K562 (cell line): Measurements from ENCODE around the gene ANKRD44. TPM values are rescaled to one million over a fixed set of nuclear protein-coding genes. Genes with fewer than 3 reads are reported as not detected.

Experiments
- CHD4 ChIP-seq: fragments of 200-600 bp; sonication (generic); IDR thresholded peaks from 3 replicates; pipeline ENCODE4 v1.6.1; 2012; ENCODE audit warnings: low read depth, mild to moderate bottlenecking, mixed read lengths, low read length, inconsistent platforms; ENCODE audit not compliant: insufficient read depth, insufficient replicate concordance, poor library complexity, severe bottlenecking
- MCM2 ChIP-seq: fragments of 450-650 bp; IDR thresholded peaks from 2 replicates; pipeline ENCODE4 v1.6.1; 2017; ENCODE audit warnings: low read depth, mild to moderate bottlenecking
- RAD51 ChIP-seq: fragments of 450-650 bp; IDR thresholded peaks from 2 replicates; pipeline ENCODE4 v1.7.1; 2016; ENCODE audit warnings: low read depth, mild to moderate bottlenecking, borderline replicate concordance
- SIN3B ChIP-seq: fragments of 450-650 bp; IDR thresholded peaks from 2 replicates; pipeline ENCODE4 v1.6.1; 2017; ENCODE audit warnings: low read depth, mild to moderate bottlenecking, moderate library complexity
- TCF3 ChIP-seq: sonication (generic); formaldehyde crosslinking; IDR thresholded peaks from 2 replicates; pipeline ENCODE4 v1.4.0; 2020; ENCODE audit warnings: mild to moderate bottlenecking, missing genetic modification reagents
- ZNF224 ChIP-seq: sonication (generic); formaldehyde crosslinking; IDR thresholded peaks from 2 replicates; pipeline ENCODE4 v1.8.0; 2022; ENCODE audit warnings: mild to moderate bottlenecking, missing genetic modification reagents
- ZNF324 ChIP-seq: fragments of 250-450 bp; sonication (Bioruptor Pico); IDR thresholded peaks from 2 replicates; pipeline ENCODE4 v1.4.0; 2020; ENCODE audit warnings: mild to moderate bottlenecking
- ZNF696 ChIP-seq: fragments of 250-450 bp; sonication (Bioruptor Pico); conservative IDR thresholded peaks from 2 replicates; pipeline ENCODE4 v1.4.0; 2020; ENCODE audit warnings: mild to moderate bottlenecking, moderate library complexity
- polyA plus RNA-seq, 8 experiments: library from polyadenylated mRNA; depleted of rRNA in 4 of 8; stranded (reverse) in 5 of 8; unstranded in 3 of 8; fragments of >200 nt; fragmentation: Nextera tagmentation in 2 of 8; fragmentation: Illumina TruSeq in 1 of 8; extraction: Ambion mirVana in 2 of 8; extraction: Trizol in 1 of 8; gene quantifications; 2 replicates each; pipeline versions ENCODE4 v1.2.1 to v1.2.3, GENCODE V29; 2011 to 2014; ENCODE audit warnings: inconsistent platforms in 1 of 8, missing spikeins in 1 of 8
- total RNA-seq, 7 experiments: library from RNA; depleted of rRNA in 6 of 7; stranded (reverse); fragments of >200 nt in 6 of 7; fragmentation: Illumina TruSeq in 2 of 7; extraction: Trizol in 2 of 7; gene quantifications; 2 replicates each; pipeline versions ENCODE4 v1.2.1 to v1.2.3, GENCODE V29; 2011 to 2021; ENCODE audit warnings: low replicate concordance in 1 of 7
- TF ChIP-seq, protein P1 (sequence below), 2 experiments: fragments of 450-650 bp in 1 of 2; sonication (generic) in 1 of 2; formaldehyde crosslinking in 1 of 2; IDR thresholded peaks; 2 replicates each; pipeline versions ENCODE4 v1.7.1 to v1.9.0; 2016 to 2022; ENCODE audit warnings: inconsistent platforms in 1 of 2, mild to moderate bottlenecking in 1 of 2, missing genetic modification reagents in 1 of 2

ANKRD44 gene
- total and polyA plus RNA-seq, 9 of the 15 experiments (the other 6 are each of a cell fraction or from before 2014, with no cell fraction given): 0.03 to 0.64 (median 0.07) TPM; not detected in 3

DNA sequence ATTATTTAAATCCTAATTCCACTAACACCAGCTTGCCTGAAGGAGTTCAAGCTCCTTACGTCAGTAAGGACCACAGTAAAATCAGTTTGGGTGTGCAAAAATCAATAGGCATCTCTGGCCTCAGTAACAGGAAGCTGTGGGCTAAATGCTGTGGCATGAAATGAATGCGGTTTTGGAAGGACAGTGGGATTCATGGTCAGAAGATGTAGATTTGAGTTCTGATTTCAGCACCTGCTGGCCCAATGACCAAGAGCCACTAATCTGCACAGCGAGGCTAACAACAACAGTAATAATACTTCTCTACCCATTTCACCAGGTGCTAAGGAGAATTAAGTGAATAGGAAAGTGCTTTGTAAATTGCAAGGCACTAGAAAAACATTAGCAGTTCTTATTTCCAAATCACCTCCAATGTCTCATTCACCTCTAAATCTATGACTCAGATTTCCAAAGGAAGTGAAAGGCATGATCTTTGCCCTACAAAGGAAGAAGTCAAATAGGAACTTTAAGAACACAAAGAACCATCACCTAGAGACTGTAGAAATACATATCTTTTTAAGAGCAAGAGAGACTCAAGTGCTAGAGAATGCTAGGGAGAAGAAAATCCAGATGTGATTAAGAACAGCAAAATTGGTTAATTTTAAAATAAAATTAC lies 172.6 kb downstream of the ANKRD44 start (continued):
- TF ChIP-seq, protein P1, sequence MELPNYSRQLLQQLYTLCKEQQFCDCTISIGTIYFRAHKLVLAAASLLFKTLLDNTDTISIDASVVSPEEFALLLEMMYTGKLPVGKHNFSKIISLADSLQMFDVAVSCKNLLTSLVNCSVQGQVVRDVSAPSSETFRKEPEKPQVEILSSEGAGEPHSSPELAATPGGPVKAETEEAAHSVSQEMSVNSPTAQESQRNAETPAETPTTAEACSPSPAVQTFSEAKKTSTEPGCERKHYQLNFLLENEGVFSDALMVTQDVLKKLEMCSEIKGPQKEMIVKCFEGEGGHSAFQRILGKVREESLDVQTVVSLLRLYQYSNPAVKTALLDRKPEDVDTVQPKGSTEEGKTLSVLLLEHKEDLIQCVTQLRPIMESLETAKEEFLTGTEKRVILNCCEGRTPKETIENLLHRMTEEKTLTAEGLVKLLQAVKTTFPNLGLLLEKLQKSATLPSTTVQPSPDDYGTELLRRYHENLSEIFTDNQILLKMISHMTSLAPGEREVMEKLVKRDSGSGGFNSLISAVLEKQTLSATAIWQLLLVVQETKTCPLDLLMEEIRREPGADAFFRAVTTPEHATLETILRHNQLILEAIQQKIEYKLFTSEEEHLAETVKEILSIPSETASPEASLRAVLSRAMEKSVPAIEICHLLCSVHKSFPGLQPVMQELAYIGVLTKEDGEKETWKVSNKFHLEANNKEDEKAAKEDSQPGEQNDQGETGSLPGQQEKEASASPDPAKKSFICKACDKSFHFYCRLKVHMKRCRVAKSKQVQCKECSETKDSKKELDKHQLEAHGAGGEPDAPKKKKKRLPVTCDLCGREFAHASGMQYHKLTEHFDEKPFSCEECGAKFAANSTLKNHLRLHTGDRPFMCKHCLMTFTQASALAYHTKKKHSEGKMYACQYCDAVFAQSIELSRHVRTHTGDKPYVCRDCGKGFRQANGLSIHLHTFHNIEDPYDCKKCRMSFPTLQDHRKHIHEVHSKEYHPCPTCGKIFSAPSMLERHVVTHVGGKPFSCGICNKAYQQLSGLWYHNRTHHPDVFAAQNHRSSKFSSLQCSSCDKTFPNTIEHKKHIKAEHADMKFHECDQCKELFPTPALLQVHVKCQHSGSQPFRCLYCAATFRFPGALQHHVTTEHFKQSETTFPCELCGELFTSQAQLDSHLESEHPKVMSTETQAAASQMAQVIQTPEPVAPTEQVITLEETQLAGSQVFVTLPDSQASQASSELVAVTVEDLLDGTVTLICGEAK (IDR thresholded peaks at IDR 0.05): no peak
- TF ChIP-seq, protein P1 (CRISPR knock-in tag; IDR thresholded peaks at IDR 0.05): no peak
- TF ChIP-seq CHD4: no peak
- TF ChIP-seq MCM2: no peak
- TF ChIP-seq ZNF224 (CRISPR knock-in tag): no peak
- no peak for TF ChIP-seq RAD51
- no peak for TF ChIP-seq TCF3
- TF ChIP-seq SIN3B: no peak
- TF ChIP-seq ZNF696 (CRISPR knock-in tag): no peak
- no peak for TF ChIP-seq ZNF324
